ENCODE data around the gene EVL.

Gene EVL

DNA sequence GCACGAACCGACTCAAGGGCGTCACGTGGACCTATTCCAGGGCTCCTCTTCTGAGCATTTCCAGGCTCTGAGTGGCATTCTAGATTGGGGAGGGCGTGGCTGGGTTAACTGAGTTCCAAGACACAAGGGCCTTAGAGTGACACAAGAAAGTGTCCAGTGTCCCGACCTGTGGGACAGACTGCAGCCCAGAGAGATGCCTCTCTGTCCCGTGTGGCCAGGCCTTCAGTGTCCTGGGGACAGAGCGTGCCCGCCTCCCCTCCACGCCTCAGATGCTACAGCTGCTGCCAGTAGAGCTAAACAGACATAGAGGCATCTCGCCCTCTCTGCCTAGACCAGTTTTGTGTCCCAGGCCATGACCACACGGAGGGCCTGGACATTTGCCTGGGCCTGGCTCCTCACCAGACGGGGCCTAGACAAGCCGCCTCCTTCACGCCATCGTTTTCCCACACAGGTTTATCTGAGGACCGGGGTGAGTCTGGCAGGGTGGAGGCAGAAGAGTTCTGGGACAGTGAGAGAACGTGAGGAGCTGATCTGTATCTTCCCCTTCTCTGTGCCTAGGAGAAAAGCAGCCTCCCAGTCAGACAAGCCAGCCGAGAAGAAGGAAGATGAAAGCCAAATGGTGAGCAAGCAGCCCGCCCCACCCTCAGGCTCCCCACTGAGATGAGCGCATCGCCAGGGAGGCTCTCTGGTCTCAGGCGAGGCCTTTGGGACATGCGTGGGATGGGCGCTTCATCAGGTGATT, 67.1 kb downstream of the EVL start:
- DNase-seq = peak; percentile 3

DNA sequence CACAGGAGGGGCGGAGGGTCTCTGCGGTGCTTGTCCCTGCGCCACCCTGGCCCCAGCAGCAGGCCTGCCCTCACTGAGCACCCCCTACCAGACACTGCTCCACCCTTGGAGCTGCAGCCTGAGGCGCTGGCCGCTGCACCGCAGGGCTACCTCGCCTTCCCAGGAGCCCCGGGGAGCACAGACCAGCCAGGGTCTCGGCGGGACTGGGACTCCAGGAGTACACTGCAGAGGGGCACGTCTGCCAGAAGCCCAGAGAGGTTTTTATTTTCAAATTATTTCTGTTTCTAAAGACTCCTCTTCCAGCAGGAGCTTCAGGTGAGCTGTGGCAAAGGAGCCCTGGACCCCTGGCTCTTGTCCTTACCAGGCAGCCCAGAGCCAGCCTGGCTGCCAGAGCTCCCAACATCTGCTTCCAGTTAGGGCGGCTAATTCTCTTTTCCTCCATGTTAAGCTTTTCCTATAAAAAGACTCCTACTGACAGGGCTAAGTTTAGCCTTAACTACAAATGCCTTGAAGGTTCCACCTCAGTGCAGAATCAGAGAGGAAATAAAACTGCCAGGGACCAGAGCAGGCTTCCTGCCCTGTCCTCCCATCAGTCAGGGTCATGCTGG, 67.8 kb downstream of the EVL start:
- DNase-seq = no peak

DNA sequence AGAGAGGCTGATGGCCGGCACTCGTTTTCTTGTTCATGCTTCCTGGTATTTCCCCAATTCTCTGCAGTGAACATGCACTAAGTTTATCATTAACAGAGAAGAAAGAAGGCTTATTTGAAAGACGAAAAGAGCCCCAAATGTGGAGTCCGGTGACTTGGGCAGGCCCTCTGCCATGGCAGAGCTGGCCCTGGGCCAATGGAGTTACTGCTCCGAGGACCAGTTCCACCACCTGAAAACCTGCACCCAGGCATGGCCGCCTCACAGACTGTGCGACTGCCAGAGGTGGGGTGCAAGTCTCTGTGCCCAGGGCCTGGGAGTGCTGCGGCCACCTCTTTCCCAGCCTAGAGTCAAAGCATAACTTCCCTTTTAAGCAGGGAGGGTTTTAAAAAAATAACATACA, 69.4 kb downstream of the EVL start:
- no peak for DNase-seq

DNA sequence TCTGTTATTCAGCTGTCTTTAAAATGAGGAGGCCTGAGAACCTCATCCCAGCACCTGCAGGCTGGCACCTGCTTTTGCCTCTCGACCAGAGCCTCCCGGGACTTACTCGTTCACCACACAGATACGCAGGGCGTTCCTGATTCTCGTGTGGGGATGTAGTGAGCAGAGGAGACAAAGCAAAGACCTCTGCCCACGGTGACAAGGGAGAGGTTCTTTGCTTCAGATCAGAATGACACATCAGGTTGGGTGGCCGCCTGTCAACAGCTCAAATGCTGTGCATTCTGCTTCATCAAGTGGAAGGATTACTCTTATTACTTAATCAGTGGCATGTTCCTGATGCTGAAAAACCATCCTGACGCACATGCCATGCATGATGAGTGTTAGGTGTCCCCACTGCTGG, 69.9 kb downstream of the EVL start:
- no peak for DNase-seq

DNA sequence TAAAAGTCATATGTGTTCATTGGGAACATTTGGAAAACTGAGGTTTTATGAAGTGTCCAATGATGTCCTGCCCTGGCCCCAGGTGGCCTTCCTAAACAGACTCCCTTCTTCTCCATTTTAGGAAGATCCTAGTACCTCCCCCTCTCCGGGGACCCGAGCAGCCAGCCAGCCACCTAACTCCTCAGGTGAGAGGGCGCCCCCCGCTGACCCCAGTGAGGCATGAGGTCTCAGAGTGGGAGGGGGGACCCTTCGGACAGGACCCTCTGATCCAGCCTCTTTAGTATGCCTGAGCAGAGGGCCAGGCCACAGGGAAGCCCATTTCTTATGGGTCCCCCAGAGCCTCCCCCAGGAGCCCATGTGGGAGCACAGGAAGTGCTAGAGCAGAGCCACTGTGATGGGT, 70.6 kb downstream of the EVL start:
- DNase-seq = no peak

DNA sequence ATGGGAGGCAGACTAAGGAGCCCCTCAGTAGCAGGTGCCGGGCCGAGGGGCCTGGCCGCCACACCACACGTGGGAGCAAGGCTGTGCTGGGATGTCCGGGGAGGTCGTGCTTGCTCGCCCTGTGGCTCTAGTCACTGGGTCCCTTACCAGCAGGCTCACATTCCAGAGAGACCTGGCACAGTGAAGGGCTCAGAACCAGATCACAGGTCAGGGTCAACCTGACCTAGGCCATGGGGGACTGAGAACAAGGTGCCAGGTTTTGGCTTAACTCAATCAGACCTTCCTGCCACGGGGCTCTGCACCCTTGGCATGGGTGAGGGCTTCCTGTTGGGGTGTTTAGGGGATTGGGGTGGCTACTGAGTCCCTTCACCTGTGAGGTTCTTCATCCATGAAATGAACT, 72.0 kb downstream of the EVL start:
- DNase-seq = no peak

DNA sequence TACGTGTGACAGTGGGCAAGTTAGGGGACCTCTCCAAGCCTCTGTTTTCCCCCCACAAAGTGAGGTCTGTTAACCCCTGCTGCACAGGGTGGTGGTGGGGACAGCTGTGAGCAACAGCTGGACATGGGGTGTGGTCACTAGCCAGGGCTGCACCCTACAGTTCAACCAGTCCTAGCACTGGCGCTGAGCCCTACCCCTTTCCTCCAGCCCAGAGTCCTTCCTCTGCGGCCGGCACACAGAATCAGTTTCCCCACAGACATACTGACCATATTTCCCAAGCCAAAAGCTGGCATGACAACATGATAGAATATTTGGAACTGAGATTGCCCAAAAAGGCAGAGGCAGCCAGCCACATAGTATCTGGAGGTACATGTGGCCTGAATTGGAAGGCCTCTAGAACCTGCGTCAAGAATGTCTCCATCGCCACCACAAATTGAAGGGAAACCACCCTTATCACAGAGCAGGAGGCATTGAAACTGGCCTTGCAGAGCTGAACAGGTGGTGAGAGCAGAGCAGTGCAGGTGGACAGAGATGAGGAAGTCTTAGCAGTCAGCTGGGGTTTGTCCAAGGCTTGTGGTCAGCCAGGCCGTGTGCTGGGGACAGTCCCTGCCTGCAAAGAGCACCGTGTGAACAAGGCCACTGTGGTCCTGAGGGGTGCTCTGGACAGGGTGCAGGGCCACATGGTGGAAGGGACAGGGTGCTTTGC, 73.0 kb downstream of the EVL start:
- DNase-seq = no peak

DNA sequence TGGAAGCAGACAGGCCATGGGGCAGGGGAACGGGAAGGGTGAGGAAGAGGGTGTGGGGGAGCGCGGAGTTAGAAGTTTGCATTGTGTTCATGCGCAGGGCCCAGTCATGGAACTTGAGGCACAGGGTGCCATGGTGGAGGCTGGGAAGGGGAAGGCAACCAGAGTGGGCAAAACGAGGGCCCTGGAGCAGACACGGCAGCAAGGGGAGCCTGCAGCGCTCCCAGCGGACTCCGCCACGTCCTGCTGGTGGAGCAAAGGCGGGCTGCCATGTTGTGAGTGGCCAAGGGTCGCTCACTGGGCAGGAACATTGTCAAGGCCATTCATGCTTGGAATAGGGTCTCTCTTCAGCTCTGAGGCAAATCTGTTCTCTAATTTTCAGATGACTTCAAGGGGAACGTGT, 73.7 kb downstream of the EVL start:
- DNase-seq = no peak

DNA sequence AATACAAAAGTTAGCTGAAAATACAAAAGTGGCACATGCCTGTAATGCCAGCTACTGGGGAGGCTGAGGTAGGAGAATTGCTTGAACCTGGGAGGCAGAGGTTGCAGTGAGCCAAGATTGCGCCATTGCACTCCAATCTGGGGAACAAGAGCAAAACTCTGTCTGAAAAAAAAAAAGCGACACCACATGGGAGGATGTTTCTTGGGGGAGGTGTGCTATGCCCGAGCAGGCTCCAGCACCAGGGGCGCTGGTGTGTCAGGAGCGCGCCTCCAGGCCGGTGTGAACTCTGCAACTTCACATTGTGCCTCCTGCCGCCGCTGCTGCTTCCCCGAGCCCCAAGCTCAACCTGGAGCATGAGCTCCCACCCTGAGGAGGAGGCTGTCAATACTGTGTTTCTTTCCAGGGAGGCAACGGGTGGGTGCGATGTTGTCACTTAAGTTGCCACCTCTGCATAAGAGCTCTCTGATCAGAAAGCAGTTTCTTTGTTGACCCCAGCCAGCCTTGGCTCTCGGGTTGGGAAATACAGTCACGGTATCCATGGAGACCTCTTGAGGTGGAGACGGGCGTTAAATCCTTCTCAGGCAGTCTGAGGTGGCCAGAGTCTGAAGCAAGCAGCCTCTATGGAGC, 75.3 kb downstream of the EVL start:
- DNase-seq = no peak

DNA sequence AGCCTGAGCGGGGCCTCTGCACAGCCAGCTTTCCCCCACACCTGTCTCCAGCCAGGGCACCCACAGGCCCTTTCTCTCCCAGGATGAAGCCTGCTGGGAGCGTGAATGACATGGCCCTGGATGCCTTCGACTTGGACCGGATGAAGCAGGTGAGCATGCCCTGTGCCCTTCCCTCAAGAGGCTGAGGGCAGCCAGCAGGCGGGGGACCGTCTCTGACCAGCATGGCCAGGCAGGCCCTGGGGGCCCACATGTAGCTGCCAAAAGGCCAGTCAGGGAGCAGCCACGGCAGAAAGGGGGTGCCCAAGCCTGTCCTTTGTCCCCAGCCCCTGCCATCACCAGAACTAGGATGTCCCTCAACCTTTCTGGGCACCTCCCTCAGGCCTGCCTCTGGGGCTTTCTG, 75.9 kb downstream of the EVL start:
- no peak for DNase-seq

DNA sequence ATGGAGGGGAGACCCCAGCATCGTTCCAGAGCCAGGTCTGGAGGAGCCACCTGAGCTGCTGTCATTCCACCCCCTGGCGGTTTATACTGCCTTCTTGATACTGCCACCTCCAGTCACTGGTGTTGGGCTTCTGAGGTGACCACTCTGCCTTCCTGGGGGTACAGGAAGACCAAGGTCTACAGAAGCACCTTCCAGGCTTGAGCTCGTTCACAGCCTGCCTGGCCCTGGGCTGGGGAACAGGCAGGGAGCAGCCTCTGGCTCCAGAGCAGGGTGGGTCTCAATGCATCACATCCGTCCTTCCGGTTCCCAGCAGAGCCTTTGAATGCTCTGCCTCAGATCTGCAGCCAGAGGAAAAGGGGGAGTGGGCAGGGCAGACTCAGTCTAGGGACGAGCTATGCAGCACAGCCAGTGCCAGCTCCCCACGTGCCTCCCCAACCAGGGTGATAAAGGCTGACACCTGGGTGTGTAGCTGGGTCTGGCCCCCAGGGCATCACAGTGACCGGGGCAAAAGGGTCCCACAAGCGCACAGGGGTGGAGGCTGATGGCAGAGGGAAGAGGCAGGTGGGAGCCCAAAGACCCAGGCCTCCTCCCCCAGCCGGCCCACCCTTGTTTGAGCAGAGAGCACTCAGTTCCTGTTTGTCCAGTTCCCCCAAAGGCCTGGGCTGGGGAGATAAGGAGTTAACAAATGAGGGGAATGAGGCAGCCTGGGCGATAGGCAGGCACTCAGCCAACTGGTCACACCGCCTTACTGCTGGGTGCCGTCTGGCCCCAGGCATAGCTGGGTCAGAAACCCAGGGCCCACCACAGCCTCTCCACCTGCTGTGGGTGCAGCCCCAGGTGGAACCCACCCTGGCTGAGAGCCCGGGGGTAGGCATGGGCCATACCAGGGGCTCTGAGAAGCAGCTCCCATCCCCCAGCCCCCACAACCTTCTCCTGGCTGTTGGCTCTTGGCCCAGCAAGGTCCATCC, 77.1 kb downstream of the EVL start:
- no peak for DNase-seq

DNA sequence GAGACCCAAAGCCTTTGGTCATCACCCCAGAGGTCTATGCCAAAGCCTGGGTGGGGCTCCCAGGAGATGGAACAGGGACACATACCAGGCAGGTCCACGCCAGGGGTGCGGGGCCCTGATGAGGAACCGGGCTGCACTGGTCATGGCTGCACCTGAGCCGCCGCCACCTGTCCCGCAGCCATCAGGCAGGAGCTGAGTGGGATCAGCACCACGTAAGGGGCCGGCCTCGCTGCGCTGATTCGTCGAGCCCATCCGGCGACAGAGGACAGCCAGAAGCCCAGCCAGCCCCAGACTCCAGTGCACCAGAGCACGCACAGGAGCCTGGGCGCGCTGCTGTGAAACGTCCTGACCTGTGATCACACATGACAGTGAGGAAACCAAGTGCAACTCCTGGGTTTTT, 78.3 kb downstream of the EVL start:
- DNase-seq = no peak

DNA sequence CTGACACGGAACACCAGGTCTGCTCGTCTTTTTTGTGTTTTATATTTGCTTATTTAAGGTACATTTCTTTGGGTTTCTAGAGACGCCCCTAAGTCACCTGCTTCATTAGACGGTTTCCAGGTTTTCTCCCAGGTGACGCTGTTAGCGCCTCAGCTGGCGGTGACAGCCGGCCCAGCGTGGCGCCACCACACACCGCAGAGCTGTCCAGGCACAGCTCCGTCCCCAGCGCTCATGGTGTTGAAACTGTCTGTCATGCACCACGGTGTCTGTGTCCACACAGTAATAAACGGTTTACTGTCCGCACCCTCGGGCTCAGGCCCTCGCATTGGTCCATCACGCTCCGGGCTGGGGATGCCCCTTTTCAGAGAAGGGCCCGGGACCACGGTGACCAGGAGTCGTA, 78.7 kb downstream of the EVL start:
- no peak for DNase-seq

DNA sequence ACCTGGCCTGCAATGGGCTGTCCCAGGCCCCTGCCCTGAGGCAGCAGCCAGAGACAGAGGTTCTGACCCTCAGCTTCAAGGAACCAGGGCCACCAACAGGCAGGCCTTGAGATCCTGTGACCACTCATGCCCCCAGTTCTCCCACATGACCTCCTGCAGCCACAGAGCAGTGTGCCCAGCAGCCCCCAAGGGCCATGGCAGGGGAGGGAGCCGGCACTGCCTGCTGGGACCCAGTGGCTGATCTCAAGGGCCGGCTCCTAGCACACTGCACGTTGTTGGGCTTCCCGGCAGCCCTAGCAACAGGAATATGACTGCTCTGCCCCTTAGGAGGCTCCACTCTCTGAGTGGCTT, 79.4 kb downstream of the EVL start:
- DNase-seq = no peak

DNA sequence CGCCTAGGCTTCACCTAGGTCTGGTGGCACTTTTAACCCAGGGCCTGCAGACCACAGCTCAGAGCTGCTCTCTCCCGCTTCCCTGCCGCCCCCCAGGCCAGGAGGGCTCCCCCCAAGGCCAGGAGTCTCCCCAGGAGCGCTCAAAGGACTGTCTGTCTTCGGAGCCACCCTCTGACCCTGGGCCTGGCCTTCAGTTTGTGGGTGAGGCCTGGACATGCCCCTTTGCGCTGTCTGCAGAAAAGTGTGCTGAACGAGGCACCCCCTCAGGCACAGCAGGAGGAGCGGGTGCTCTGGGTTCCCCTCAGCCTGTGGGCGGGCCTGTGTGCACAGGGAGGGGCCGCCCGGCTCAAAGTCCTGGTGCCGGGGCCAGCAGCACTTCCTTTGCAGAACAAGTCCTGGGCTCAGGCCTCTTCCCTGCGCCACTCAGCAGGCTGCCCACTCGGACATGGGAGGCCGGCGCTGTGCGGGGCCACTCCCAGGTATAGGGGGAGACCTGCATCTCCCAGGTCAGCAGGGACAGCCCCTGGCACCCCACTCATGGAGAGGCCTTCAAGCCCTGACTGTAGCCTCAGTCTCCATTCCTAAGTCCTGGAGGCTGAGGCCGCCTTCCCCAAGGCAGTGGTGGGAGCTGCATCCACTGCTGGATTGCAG, 79.9 kb downstream of the EVL start:
- no peak for DNase-seq

DNA sequence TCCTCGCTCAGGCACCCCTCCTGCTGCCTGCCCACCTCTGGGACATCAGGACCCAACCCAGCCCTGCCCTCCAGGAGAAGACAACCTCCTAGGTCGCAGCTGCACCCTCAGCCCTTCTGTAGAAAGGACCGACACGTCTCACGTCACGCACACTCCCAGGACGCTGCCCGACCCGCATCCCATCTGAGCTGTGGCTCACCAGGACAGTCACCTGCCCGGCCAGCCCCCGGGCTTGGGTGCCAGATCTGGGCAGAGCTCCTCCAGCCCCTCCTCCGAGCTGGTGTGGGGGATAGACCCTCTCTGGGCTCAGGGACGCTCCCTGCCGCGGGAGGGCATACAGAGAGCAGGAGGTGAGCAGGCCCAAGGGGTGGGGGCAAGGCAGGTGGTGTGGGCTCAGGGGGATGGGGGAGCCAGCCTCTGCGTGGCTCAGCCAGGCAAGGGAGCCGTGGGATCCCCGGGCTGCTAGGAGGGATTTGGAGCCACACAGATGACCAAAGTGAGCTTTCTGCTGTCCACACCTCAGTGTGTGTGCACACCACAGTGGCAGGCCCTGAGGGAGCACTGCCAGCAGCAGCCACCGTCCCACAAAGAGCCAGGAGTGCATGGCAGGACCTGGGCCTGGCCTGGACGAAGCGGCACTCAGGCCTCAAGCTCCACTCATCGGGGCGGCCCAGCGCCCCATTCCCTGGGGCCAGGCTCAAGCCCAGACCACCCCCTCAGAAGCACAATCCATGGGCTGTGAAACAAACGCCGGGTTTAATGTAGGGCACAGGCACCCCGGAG, 80.7 kb downstream of the EVL start:
- DNase-seq = no peak

DNA sequence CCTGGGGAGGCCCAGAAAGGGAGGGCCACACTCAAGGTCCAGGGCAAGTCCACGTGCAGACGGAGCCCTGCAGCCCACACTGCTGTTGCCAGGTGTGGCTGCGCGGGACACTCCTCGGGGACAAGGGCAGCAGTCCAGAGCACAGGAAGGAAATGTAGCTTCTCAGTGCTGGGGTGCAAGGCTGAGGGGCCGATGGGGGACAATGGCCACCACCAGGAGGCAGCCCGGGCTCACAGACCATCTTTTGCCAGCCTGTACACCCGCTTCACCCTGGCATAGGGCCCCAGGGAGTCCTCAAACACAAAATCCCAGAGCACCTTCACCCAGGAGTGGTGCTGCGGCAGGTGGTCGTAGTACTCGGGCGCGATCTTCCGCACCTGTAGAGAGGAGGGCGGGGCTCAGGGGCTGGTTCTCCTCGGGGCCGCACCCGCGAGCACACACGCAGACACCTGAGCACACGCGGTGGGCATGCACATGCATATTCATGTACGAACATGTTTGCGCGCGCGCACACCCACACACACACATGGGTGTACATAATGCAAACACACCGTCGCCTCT, 81.4 kb downstream of the EVL start:
- DNase-seq = no peak

DNA sequence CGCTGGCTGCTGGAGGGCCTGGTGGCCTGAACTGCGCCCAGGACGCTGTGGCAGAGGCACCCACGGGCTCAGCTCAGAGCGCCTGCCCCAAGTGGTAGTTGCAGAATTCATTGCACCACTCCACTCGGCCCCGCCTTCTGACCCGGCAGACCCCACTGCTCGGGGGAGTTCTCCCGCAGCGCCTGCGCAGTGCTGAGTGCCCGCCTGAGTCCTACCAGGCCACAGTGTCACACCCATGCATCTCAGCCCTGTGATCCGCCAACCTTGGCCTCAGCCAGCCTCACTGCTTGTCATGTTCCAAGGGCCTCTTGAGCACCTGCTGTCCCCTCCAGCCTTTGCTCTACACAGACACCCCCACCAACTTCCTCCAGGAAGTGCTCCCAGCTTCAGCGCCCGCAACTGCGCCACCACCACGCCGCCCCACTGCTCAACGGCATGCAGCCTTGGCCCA, 82.0 kb downstream of the EVL start:
- DNase-seq = no peak

DNA sequence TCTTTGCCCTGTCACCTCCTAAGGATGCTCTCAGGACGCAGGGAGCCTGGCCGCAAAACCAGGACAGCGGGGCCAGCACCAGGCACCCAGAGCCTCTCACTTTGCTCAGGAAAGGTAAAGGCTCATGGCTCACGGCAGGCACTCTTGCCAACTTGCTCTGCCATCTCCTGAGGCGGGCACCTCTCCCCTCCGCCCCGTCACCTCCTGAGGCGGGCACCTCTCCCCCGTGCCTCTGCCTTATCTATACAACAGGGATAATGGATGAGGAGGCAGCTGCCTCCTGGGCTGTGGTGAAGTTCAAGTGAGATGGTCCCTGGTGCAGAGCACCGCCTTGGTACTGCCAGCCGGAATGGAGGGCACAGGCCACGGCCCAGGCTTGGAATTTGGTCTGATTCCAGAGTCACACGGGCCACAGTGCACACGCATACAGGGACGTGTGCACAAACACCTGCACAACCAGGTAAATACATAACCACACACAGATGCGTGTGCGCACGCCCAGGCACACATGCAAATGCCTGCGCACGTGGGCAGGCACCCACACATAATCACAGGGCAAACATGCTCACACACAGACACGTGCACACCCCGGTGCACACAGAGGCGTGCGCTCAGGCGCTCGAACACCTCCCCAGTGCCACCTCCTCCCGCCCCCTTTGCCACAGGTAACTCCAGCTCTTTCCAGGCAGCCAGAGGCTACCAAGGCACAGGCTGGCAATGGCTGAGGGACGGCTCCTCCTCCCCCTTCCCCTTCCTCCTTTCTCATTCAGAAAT, 82.7 kb downstream of the EVL start:
- DNase-seq = no peak

All from amniotic stem cell (primary cell).